ENCODE measurements around the gene GNAS-AS1.

The GNAS-AS1 gene

DNA sequence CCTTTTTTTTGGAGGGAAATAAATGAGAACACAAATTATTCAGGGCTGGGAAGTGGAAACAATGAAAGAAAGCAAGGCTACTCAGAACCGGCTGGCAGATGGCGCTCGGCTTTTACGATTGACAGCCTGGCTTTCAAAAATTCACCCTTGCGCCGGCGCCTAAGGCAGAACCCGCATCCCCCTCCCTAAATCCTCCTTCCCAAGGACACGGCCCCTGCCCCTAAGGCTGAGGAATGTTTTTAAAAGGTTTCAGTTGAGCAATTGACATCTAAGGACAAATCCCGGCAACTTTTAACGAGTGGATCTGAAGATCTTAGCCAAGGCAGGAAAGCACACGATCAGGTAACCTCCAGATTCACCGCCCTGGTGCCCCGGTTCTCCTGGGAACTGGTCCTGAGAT, 18.1 kb upstream of the GNAS-AS1 start:
- in situ Hi-C loops (cut with MboI; ENCODE audit: low pct_unique_long_range_greater_than_20kb, low sequenced_read_pairs) = loop anchor here (25.0 kb wide), 2 partner anchors 344 to 544 kb away; no protein-coding TSS in a partner anchor

DNA sequence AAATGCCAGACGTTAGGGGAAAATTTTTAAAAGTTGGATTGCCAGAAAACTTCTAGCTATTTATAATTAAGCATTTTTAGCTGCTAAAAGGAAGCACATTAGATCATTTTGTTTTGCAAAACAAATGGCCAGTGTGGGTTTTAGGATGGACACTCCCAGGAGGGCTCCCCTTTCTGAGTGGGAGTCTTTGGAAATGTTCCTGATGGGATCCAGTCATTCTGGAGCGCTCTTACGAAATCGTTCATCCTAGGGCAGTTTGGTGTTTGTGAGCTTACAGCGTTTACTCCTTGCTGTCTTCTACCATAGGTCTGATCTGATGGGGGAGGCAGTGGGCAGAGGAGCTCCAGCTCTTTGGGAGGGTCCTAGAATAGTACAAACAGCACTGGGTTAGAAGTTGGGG, 16.5 kb upstream of the GNAS-AS1 start:
- in situ Hi-C loops (cut with MboI; ENCODE audit: low pct_unique_long_range_greater_than_20kb, low sequenced_read_pairs) = loop anchor here (25.0 kb wide), 2 partner anchors 345 to 545 kb away; no protein-coding TSS in a partner anchor
- DNase-seq = no peak

More for the DNA sequence above, 18.1 kb upstream of the GNAS-AS1 start:
- peak; percentile 37 for DNase-seq

DNA sequence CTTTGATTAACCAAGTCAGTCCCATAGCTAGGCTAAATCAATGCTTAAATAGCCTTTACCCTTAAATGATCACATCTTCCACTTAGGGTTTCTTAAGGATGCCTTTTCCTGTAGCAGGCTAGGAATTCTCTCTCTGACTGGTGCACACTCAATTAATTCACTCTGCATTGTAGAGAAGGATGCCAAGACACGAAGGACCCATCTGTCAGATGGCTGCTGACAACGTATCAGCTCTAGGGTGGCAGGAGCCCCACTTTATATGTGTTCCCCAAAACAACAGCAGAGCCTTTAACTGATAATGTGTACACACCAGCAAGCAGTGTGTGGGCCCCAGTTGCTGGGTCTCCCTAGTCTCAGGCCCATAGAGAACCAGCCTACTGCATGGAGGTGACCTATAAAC, 15.1 kb upstream of the GNAS-AS1 start:
- in situ Hi-C loops (cut with MboI; ENCODE audit: low pct_unique_long_range_greater_than_20kb, low sequenced_read_pairs) = loop anchor here (25.0 kb wide), 2 partner anchors 346 to 546 kb away; no protein-coding TSS in a partner anchor
- no peak for DNase-seq

DNA sequence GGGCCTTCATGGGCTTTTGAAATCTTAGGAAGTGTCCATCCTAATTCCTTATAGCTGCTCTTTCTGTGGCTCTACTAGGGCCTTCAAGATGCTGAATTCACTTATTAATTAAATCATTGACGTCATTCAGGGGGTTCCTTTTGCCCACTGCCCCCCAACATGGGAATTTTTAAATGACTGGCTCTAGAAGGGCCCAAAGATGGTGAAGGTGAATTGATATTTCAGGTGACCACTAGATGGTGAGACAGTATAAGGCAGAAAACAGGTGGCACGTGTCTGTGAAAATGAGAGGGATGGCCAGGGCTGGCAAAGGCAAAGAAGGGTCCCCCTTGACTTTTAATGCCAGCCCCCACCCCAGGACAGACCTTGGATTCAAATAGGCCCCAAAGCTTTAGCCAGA, 13.6 kb upstream of the GNAS-AS1 start:
- in situ Hi-C loops (cut with MboI; ENCODE audit: low pct_unique_long_range_greater_than_20kb, low sequenced_read_pairs) = loop anchor here (25.0 kb wide), 2 partner anchors 348 to 548 kb away; no protein-coding TSS in a partner anchor
- DNase-seq = peak; percentile 21

DNA sequence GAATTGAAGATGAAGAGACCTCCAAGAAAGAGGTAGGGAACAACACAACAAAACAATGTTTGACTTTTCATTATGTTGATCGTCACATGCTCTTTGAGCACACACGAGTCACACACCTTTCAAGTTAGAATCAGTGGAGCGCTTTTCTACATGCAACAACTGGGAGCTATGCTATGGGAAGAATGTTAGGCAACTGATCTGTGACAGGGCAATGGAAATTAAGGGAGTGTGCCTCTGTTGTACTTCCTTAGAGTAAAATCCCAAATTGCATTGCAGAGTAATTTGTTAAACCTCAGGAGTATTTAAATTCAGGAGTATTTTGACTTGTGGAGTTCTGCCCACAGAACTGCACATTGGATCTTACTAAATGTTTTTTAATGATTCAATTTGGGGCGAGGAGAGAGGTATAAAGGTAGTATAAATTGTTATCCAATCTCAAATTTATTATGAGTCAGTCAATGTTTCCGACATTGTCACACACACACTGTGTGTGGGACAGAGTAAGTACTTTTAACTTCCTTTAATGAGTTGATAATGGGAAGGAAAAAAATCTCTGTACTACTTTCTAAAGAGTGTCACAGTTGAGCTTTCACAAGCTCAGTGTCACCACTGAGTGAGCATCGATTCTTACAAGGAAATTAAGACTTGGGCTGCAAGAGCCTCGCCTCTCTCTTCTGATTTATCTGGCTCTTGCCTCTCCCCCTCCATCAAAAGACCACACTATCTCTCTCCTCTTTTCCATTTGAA, 12.5 kb upstream of the GNAS-AS1 start:
- in situ Hi-C loops (cut with MboI; ENCODE audit: low pct_unique_long_range_greater_than_20kb, low sequenced_read_pairs) = loop anchor here (25.0 kb wide), 2 partner anchors 349 to 549 kb away; no protein-coding TSS in a partner anchor
- no peak for DNase-seq

DNA sequence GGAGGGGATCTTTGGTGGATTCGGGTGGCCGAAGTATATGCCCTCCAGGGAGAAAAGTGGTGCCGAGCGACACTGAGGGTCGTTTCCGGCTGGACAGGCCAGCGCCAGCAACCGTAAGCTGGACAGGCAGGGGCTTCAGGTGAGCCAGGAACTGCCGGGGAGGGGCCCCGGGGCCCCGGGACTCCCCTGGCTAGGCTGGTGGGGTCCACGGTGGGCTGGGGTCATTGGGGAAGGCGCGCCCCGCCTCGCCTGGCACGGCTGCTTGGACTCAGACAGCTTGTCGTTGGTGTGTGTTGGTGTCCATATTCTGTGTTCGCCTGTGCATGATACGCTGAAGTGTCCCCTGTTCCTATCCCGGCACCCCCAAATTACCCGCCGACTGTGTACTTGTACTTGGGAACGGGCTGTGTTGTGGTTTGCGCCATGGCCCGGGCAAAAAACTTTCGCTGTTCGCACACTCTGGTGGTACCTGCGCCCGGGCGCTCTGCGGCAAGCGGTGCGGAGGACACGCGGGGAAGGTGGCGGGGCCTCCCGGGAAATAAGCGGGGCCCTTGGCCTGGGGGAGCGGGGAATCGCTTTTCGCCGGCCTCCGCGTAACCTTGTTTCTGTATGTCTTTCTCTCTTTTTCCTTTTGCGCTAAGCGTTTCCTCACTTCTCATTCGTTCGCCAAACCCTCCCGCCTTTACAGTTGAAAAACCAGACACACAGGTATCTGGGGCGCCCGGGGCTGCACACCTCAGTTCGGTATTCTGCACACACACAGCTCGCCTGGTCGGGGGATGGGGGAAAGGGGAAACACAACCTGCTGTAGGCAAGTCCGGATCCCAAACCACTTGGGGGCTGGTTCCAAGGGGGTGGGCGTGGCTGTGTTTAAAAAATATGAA, 5.0 kb upstream of the GNAS-AS1 start:
- DNase-seq = no peak
- in situ Hi-C loops (cut with MboI; ENCODE audit: low pct_unique_long_range_greater_than_20kb, low sequenced_read_pairs) = loop anchor here (25.0 kb wide), 2 partner anchors 357 to 557 kb away; no protein-coding TSS in a partner anchor

DNA sequence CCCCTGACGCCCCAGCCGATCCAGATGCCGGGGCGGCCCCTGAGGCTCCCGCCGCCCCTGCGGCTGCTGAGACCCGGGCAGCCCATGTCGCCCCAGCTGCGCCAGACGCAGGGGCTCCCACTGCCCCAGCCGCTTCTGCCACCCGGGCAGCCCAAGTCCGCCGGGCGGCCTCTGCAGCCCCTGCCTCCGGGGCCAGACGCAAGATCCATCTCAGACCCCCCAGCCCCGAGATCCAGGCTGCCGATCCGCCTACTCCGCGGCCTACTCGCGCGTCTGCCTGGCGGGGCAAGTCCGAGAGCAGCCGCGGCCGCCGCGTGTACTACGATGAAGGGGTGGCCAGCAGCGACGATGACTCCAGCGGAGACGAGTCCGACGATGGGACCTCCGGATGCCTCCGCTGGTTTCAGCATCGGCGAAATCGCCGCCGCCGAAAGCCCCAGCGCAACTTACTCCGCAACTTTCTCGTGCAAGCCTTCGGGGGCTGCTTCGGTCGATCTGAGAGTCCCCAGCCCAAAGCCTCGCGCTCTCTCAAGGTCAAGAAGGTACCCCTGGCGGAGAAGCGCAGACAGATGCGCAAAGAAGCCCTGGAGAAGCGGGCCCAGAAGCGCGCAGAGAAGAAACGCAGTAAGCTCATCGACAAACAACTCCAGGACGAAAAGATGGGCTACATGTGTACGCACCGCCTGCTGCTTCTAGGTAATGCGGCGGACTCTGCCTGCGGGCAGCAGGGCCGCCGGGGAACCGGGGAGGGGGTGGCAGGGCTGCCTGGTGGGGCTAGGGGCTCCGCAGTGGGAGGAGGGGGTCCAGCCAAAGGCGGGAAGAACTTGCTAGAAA, 4.2 kb upstream of the GNAS-AS1 start:
- DNase-seq = no peak
- in situ Hi-C loops (cut with MboI; ENCODE audit: low pct_unique_long_range_greater_than_20kb, low sequenced_read_pairs) = loop anchor here (25.0 kb wide), 2 partner anchors 357 to 557 kb away; no protein-coding TSS in a partner anchor

DNA sequence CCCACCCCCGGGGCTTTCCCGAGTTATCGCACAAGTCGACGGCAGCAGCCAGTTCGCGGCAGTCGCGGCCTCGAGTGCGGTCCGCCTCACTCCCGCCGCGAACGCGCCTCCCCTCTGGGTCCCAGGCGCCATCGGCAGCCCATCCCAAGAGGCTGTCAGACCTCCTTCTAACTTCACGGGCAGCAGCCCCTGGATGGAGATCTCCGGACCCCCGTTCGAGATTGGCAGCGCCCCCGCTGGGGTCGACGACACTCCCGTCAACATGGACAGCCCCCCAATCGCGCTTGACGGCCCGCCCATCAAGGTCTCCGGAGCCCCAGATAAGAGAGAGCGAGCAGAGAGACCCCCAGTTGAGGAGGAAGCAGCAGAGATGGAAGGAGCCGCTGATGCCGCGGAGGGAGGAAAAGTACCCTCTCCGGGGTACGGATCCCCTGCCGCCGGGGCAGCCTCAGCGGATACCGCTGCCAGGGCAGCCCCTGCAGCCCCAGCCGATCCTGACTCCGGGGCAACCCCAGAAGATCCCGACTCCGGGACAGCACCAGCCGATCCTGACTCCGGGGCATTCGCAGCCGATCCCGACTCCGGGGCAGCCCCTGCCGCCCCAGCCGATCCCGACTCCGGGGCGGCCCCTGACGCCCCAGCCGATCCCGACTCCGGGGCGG, 3.4 kb upstream of the GNAS-AS1 start:
- DNase-seq = no peak
- in situ Hi-C loops (cut with MboI; ENCODE audit: low pct_unique_long_range_greater_than_20kb, low sequenced_read_pairs) = loop anchor here (25.0 kb wide), 2 partner anchors 358 to 558 kb away; no protein-coding TSS in a partner anchor

DNA sequence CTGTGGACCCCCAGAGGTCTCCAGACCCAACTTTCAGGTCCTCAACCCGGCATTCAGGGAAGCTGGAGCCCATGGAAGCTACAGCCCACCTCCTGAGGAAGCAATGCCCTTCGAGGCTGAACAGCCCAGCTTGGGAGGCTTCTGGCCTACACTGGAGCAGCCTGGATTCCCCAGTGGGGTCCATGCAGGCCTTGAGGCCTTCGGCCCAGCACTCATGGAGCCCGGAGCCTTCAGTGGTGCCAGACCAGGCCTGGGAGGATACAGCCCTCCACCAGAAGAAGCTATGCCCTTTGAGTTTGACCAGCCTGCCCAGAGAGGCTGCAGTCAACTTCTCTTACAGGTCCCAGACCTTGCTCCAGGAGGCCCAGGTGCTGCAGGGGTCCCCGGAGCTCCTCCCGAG, 2.8 kb upstream of the GNAS-AS1 start:
- DNase-seq = no peak
- in situ Hi-C loops (cut with MboI; ENCODE audit: low pct_unique_long_range_greater_than_20kb, low sequenced_read_pairs) = loop anchor here (25.0 kb wide), 2 partner anchors 359 to 559 kb away; no protein-coding TSS in a partner anchor

DNA sequence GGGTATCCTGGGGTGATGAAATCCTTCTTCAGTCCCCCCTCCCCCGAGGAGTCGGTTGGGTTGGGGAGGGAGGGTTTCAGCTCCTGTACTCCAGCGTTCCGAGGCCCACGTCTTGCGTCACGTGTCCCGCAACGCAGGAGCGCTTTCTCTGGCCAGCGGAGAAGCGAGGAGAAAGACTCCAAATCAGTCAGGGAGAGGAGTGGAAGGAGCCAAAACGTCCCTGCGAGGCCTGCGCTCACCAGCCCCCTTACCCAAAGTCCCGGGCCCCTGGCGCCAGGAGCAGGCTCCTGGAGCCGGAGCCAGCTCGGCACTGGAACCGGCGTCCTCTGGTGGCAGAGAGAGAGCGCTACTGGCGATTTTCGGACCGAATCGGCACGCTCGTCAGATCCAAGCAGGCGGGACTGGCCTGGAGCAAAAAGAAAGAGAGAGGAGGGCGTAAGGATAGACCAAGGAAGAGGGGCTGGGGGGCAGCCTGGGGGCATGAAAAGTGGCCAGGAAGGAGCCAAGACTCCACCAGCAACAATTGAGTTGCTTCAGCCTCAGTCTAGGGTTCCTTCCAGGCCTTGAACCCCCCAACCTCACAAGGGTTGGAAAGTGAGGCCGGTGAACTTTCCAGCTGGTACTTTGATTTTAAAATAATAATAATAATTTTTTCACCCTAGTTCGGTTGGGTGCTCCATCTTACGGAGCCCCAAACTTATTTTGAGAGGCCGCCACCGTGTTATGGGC, 2.0 kb upstream of the GNAS-AS1 start, which contains the start of gene GNAS:
TSS of gene GNAS (plus strand) at position 174 of the 729 bp plus-strand sequence.
- DNase-seq = no peak
- in situ Hi-C loops (cut with MboI; ENCODE audit: low pct_unique_long_range_greater_than_20kb, low sequenced_read_pairs) = loop anchor here (25.0 kb wide), 2 partner anchors 360 to 560 kb away; no protein-coding TSS in a partner anchor

DNA sequence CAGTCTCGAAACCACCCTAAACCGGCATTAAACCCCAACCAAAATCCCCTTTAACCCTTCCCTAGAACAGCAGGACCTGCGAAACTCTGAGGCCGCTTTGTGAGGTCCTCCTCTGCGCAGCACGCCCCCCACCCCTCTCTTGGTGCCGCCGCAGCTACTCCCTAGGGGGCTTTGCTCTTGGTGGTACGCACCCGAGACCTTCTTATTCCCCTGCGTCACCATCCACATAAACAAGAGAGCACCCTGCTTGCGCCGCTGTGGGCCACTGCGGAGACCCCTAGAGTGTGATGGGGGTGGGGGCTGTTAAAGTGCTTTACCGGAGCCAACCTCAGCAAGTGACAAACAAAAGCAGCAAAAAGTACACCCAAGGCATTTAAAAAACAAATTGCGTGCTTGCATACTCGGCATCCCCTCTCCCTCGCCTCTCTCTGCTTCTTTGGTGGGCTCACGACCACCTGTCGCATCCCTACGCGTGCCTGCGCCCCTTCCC, 1.3 kb upstream of the GNAS-AS1 start:
- in situ Hi-C loops (cut with MboI; ENCODE audit: low pct_unique_long_range_greater_than_20kb, low sequenced_read_pairs) = loop anchor here (25.0 kb wide), 2 partner anchors 360 to 560 kb away; no protein-coding TSS in a partner anchor
- no peak for DNase-seq

DNA sequence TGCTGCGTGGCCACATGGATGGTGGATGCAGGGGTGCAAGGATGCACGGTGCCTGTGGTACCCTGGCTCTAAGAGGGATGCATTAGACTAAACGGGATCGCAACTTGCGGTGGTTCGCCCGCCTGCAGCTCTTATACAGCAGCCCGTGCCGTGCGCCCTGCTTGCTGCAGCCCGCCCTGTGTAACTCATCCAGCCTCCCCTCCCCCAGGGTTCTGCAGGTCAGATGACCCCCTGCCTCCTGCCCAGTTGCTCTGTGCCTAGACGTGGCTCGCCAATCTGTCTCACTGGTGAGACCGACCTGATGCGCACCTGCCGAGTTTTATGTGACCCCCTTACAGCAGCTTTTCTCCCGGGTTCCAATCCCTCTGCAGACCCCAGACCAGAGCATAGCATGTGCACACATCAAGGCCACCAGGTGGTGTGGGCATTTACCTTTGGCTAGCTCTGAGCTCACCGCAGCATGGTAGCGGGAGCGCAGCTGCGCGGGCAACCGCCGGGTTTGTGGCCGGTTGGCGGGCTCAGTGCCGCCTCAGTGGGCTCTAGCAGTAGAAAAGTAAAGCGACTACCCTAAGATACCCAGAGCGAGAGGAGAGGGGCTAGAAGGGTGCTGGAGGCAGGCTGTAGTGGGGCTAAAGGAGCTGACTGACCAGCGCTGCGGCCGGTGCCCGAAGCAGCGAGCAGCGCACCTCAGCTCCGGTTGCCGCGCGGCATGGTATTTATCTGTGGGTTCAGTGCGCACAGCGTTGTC, 693 bp upstream of the GNAS-AS1 start:
- DNase-seq = no peak
- in situ Hi-C loops (cut with MboI; ENCODE audit: low pct_unique_long_range_greater_than_20kb, low sequenced_read_pairs) = loop anchor here (25.0 kb wide), 2 partner anchors 361 to 561 kb away; no protein-coding TSS in a partner anchor

DNA sequence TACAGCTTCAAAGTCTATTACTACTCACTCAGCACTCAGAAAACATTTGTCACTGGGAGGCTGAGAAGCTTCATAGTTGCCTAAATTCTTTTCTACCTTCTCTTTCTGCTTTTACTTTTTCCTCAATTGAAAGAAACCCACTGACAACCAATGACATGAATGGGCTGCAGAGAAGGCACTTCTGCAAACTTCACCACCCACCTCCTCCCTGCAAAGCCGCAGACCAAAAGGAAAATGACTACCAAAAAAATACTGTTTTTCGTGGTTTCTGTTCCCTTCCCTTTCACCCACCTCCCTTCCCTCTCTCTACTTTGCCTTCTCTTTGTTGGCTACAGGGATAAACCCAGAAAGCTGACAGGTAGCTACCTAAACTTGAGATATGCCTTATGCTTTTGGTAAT, 3.2 kb downstream of the GNAS-AS1 start:
- in situ Hi-C loops (cut with MboI; ENCODE audit: low pct_unique_long_range_greater_than_20kb, low sequenced_read_pairs) = loop anchor here (25.0 kb wide), 1 partner anchor 610 kb away; the partner anchor contains the start of gene ANKRD60
- peak; percentile 60 for DNase-seq

DNA sequence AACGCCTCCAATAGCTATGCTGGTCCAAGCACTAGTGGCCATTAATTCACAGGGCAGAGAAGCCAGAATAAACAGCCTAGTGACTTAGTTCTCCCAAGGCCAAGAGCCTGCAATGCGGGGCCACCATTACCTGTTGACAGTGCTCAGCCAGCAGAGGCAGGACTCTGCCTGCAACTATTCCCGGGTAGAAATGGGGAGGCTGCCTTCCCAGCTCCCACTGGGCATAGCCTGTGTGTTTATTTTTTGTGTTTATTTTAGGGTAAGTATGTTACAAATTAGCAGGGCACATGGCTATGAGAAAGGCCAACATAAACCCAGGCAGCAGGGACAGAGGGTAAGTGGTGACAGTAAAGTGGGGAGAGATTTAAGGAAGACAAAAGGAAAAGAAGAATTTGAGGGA, 5.0 kb downstream of the GNAS-AS1 start:
- in situ Hi-C loops (cut with MboI; ENCODE audit: low pct_unique_long_range_greater_than_20kb, low sequenced_read_pairs) = loop anchor here (25.0 kb wide), 1 partner anchor 608 kb away; the partner anchor contains the start of gene ANKRD60
- no peak for DNase-seq

DNA sequence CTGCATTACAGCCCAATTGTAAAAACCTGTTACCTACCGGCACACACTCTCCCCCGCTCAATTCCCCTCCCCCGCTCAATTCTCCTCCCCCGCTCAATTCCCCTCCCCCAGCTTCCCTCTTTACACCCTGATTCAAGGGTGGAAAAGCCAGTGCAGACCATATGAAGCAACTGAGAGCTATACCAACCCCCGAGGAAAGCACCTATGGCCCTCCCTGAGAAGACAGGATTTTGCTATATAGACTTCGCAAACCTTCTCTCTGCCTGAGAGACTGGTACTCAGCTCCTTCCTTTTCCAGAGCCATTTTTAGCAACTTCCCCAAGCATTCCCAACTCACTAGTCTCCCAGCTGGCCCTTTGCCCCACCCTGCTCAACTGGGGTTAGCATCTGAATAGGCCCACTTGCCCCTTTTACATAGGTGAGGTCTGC, 7.6 kb downstream of the GNAS-AS1 start:
- no peak for DNase-seq
- in situ Hi-C loops (cut with MboI; ENCODE audit: low pct_unique_long_range_greater_than_20kb, low sequenced_read_pairs) = loop anchor here (25.0 kb wide), 1 partner anchor 606 kb away; the partner anchor contains the start of gene ANKRD60

DNA sequence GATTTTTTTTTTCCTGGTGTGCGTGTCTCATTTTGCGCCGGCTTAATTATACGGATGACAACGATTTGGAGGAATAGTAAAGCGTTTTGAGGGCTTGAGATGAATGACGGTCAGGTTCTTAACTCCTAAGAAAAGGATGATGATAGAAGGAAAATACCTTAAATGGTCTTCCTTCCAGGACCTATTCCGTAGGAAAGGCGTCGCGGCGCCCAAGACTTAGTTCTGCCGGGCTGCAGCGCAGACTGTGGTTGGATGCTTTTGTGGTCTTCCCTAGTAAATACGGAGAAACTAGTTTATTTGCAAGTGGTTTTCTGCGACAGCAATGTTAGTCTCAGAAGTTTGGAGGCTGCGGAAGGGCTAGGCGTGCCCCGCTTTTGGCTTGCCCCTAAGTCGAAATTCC, 8.4 kb downstream of the GNAS-AS1 start:
- no peak for DNase-seq
- in situ Hi-C loops (cut with MboI; ENCODE audit: low pct_unique_long_range_greater_than_20kb, low sequenced_read_pairs) = loop anchor here (25.0 kb wide), 1 partner anchor 605 kb away; the partner anchor contains the start of gene ANKRD60
